ENCODE results near the gene TBC1D10B. TPM values are rescaled to one million over a fixed set of nuclear protein-coding genes. Genes with fewer than 3 reads are reported as not detected.

TBC1D10B gene
- total and polyA plus RNA-seq, 2 of the 8 experiments (the other 6 are each of a cell fraction or from before 2014, with no cell fraction given), result 15.4 to 28.6 TPM

DNA sequence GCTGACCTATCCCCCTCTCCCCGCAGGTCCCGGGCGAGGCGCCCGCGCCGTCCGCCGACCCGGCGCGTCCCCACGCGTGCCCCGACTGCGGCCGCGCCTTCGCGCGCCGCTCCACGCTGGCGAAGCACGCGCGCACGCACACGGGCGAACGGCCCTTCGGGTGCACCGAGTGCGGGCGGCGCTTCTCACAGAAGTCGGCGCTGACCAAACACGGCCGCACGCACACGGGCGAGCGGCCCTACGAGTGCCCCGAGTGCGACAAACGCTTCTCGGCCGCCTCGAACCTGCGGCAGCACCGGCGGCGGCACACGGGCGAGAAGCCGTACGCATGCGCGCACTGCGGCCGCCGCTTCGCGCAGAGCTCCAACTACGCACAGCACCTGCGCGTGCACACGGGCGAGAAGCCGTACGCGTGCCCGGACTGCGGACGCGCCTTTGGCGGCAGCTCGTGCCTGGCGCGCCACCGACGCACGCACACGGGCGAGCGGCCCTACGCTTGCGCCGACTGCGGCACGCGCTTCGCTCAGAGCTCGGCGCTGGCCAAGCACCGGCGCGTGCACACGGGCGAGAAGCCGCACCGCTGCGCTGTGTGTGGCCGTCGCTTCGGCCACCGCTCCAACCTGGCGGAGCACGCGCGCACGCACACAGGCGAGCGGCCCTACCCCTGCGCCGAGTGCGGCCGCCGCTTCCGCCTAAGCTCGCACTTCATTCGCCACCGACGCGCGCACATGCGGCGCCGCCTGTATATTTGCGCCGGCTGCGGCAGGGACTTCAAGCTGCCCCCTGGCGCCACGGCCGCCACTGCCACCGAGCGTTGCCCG is 47.4 kb upstream of the TBC1D10B start:
- WGBS, 2 experiments (ENCODE audit: extremely low coverage in 1 of 2, insufficient coverage in 1 of 2, insufficient read length in 1 of 2, insufficient replicate concordance in 2 of 2, low coverage in 1 of 2, low lambda C conversion rate in 2 of 2, missing lambda C conversion rate in 1 of 2), result 2% methylated on average over 129 of the region's 140 CpGs; no CpG with 5 or more reads in 1 of the 2 experiments
- H4K8ac ChIP-seq (ENCODE audit: extremely low read depth, insufficient read depth, low read length), result peak overlapping the region; percentile 71
- H2BK5ac ChIP-seq (ENCODE audit: low read depth, low read length), result 0 out of 2 replicates have a peak overlapping the region, but pooled peaks have one; percentile 32
- H4K5ac ChIP-seq (ENCODE audit: insufficient read length, low read depth, low read length), result no peak overlapping the region
- peaks cover 6% of the 10 kb centered on the region; the same call in 1 of the 2 replicates for H3K79me1 ChIP-seq (ENCODE audit: low read depth, low read length)
- peak overlapping the region; percentile 36 to 60 (median 50) for H3K4me3 ChIP-seq (ENCODE audit: extremely low read depth in 1 of 4, insufficient read depth in 2 of 4, low read depth in 3 of 4, low read length in 4 of 4)
- H2BK12ac ChIP-seq (ENCODE audit: low read depth, low read length), result no peak overlapping the region
- H4K20me1 ChIP-seq (replicated peaks in 1 of 2; ENCODE audit: control insufficient read depth in 1 of 2, insufficient read depth in 2 of 2, low read length in 2 of 2), result peaks cover 2 to 12% of the 10 kb centered on the region in 2 experiments
- ChIA-PET POLR2A (ENCODE audit: partially characterized antibody) (interaction anchor here (0.6 to 4.0 kb wide), 22 partner anchors 10 to 353 kb away, joined by 3 to 34 read pairs (median 3); partner anchors contain the start of genes ALDOA, CD2BP2, DCTPP1 and ZNF48), CTCF (ENCODE audit: partially characterized antibody) (interaction anchor here (0.6 to 3.3 kb wide), 14 partner anchors 8 to 212 kb away, joined by 3 to 13 read pairs (median 4); partner anchors contain the start of genes DCTPP1, ZNF48 and ZNF771)
- no peaks in the 10 kb centered on the region for H3K79me2 ChIP-seq (ENCODE audit: control insufficient read depth in 1 of 2, insufficient read depth in 2 of 2, low read length in 2 of 2)
- H3K4me2 ChIP-seq (ENCODE audit: insufficient read depth in 1 of 2, low read depth in 2 of 2, low read length in 2 of 2), result peak overlapping the region; percentile 64 to 76
- H3K36me3 ChIP-seq (ENCODE audit: control insufficient read depth in 2 of 4, insufficient read depth in 4 of 4, low read length in 3 of 4), result peaks cover 6 to 23% (median 8%) of the 10 kb centered on the region in 4 experiments
- H2BK15ac ChIP-seq (ENCODE audit: low read length), result no peak overlapping the region
- FAIRE-seq (no peak), DNase-seq (ENCODE audit: low read depth in 1 of 2, low spot score in 2 of 2) (peak; percentile 86 to 94)
- H3K56ac ChIP-seq (replicated peaks; ENCODE audit: insufficient read length, low read depth, low read length), result no peak overlapping the region
- no peak overlapping the region for H3K23ac ChIP-seq (ENCODE audit: insufficient read length)
- no peak overlapping the region for H4K91ac ChIP-seq (replicated peaks; ENCODE audit: insufficient read length, low read length)
- H2AK5ac ChIP-seq (ENCODE audit: low read depth, low read length), result no peak overlapping the region
- no peak overlapping the region for H3K18ac ChIP-seq (ENCODE audit: extremely low read depth, low read length)
- H3K27me3 ChIP-seq (replicated peaks in 1 of 4; ENCODE audit: control insufficient read depth in 3 of 4, extremely low read depth in 1 of 4, insufficient read depth in 3 of 4, low read length in 3 of 4), result no peaks in the 10 kb centered on the region
- peak overlapping the region; percentile 34 for H3K4ac ChIP-seq (replicated peaks; ENCODE audit: insufficient read length, low read depth, low read length)
- no peak overlapping the region for H2BK20ac ChIP-seq (ENCODE audit: low read length)
- no peak overlapping the region for H2BK120ac ChIP-seq (replicated peaks; ENCODE audit: low read depth, low read length)
- no peak overlapping the region for H3K14ac ChIP-seq (ENCODE audit: insufficient read length)
- peak overlapping the region in 3 of 4 experiments; percentile 25 to 50 (median 32); a peak in 5 of 7 replicates for H3K9ac ChIP-seq (replicated peaks in 1 of 4; ENCODE audit: extremely low read depth in 1 of 4, low read depth in 3 of 4, low read length in 3 of 4)
- no peaks in the 10 kb centered on the region for H3K9me3 ChIP-seq (ENCODE audit: insufficient read depth in 2 of 2, low read depth in 1 of 2, low read length in 1 of 2)
- H3K4me1 ChIP-seq (replicated peaks in 1 of 4; ENCODE audit: control insufficient read depth in 3 of 4, insufficient read depth in 4 of 4, low read length in 3 of 4), result peaks cover 3 to 6% (median 5%) of the 10 kb centered on the region in 4 experiments; a peak in 6 of 7 replicates
- H2AFZ ChIP-seq (ENCODE audit: low read length), result no peak overlapping the region
- no peak overlapping the region for H3K27ac ChIP-seq (ENCODE audit: low read depth, low read length)
- peaks cover 8% of the 10 kb centered on the region; the same call in 1 of the 2 replicates for H3K23me2 ChIP-seq (ENCODE audit: low read depth, low read length)
- no peak for TF ChIP-seq BCL11A (IDR thresholded peaks at IDR 0.05; ENCODE audit: low read depth in 2 of 2, low read length in 2 of 2)
- TF ChIP-seq CHD2 (IDR thresholded peaks at IDR 0.05; ENCODE audit: low read length), result 0 out of 2 replicates have a peak, but pooled peaks have one; percentile 47
- TF ChIP-seq TAF7 (optimal IDR thresholded peaks at IDR 0.05; ENCODE audit: borderline replicate concordance, low read depth, low read length), result no peak
- TF ChIP-seq SUZ12 (IDR thresholded peaks at IDR 0.05; ENCODE audit: low read length), result no peak
- TF ChIP-seq CTBP2 (IDR thresholded peaks at IDR 0.05; ENCODE audit: borderline replicate concordance, insufficient read depth, insufficient read length, low read length), result no peak
- no peak for TF ChIP-seq CBX5 (IDR thresholded peaks at IDR 0.05; ENCODE audit: low read depth, low read length)
- no peak for TF ChIP-seq HDAC6 (IDR thresholded peaks at IDR 0.05; ENCODE audit: low read depth, low read length)
- no peak for TF ChIP-seq CEBPB (IDR thresholded peaks at IDR 0.05; ENCODE audit: low read depth, low read length)
